Measurements from ENCODE around the gene IDH3A. TPM values are rescaled to one million over a fixed set of nuclear protein-coding genes. Genes with fewer than 3 reads are reported as not detected.

Gene IDH3A
- total RNA-seq, 1 donor from 2014 or later: 48.7 TPM

DNA sequence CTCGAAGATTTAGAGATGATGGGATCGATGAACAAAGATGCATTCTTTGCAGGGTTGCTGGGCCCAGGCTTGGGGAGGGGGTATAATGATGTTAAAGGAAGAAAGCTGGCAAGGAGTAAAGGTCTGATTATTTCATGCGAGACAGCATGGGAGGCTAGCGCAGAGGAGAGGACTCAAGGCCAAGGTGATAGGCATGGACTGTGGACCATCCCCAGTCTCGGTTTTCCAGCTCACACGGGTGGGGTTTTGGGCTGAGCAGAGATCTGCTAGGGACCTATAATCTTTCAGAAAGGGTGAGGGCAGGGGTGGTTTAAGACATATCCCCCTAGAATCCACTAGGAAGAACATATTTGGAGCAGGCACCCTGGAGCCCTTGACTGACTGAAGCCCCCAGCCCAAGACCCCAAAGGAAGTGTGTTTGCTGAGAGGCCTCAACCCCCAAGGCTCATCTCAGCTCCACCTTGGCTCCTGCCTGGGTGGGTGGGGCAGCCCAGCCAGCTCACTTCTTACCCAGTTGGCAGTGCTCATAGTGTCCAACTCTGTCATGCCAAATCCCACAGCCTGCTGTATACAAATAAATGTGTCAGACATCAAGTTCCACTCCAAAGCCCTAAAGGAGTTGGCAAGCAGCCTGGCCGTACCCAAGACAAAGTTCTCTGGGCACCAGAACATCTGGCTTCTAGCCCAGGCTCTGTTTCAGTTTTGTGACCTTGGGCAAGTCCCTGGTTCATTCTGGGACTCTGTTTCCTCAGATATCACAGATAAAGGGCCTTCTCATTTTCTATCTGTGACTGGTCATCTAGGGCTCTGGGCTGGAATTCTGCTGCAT is 67.3 kb downstream of the IDH3A start:
- H3K4me3 Mint-ChIP-seq (ENCODE audit: unreplicated experiment): no peak overlapping the region
- no peak for DNase-seq (ENCODE audit: low spot score)
- no peaks in the 10 kb centered on the region for H3K9me3 Mint-ChIP-seq (ENCODE audit: low read depth)
- no peaks in the 10 kb centered on the region for H3K27me3 Mint-ChIP-seq (ENCODE audit: low read depth)
- no peaks in the 10 kb centered on the region for H3K36me3 Mint-ChIP-seq (ENCODE audit: low read depth)
- TF ChIP-seq, protein P1, sequence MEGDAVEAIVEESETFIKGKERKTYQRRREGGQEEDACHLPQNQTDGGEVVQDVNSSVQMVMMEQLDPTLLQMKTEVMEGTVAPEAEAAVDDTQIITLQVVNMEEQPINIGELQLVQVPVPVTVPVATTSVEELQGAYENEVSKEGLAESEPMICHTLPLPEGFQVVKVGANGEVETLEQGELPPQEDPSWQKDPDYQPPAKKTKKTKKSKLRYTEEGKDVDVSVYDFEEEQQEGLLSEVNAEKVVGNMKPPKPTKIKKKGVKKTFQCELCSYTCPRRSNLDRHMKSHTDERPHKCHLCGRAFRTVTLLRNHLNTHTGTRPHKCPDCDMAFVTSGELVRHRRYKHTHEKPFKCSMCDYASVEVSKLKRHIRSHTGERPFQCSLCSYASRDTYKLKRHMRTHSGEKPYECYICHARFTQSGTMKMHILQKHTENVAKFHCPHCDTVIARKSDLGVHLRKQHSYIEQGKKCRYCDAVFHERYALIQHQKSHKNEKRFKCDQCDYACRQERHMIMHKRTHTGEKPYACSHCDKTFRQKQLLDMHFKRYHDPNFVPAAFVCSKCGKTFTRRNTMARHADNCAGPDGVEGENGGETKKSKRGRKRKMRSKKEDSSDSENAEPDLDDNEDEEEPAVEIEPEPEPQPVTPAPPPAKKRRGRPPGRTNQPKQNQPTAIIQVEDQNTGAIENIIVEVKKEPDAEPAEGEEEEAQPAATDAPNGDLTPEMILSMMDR (IDR thresholded peaks at IDR 0.05): no peak
- H3K4me1 Mint-ChIP-seq (ENCODE audit: low read depth): peaks cover 40% of the 10 kb centered on the region
- H3K27ac Mint-ChIP-seq (ENCODE audit: unreplicated experiment): no peak overlapping the region

DNA sequence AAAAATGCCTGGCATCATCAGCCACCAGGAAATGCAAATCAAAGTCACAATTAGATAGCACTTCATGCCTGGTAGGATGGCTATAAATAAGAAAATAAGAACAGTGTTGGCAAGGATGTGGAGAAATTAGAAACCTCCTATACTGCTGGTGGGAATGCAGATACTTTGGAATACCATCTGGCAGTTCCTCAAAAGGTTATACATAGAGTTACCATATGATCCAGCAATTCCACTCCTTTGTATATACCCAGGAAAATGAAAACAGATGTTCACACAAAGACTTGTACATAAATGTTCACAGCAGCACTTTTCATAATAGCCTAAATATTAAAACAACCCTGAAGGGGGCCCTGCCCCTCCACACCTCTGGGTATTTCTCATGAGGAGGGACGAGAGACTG is 71.6 kb downstream of the IDH3A start:
- H3K9me3 Mint-ChIP-seq (ENCODE audit: low read depth): peaks cover 3% of the 10 kb centered on the region

More for the DNA sequence above, 71.6 kb downstream of the IDH3A start:
- TF ChIP-seq, protein P1 (IDR thresholded peaks at IDR 0.05): no peak
- H3K36me3 Mint-ChIP-seq (ENCODE audit: low read depth): no peaks in the 10 kb centered on the region
- H3K4me1 Mint-ChIP-seq (ENCODE audit: low read depth): peaks cover 25% of the 10 kb centered on the region
- DNase-seq (ENCODE audit: low spot score): no peak
- no peaks in the 10 kb centered on the region for H3K27me3 Mint-ChIP-seq (ENCODE audit: low read depth)
- H3K4me3 Mint-ChIP-seq (ENCODE audit: unreplicated experiment): no peak overlapping the region
- H3K27ac Mint-ChIP-seq (ENCODE audit: unreplicated experiment): no peak overlapping the region

Other genes starting within 250 kb of the IDH3A start
- 44.3 to 64.2 TPM (median 58.1 TPM) in 3 replicates for gene TBC1D2B, start 71.7 kb upstream of the IDH3A start, total RNA-seq
- gene SH2D7, start 56.8 kb upstream of the IDH3A start, total RNA-seq: not detected in 3 replicates
- gene CIB2, start 17.9 kb upstream of the IDH3A start, total RNA-seq: 5.7 to 8.8 TPM (median 8.0 TPM) in 3 replicates
- gene ACSBG1, start 85.2 kb downstream of the IDH3A start, total RNA-seq: not detected in 3 replicates
- gene DNAJA4, start 115.2 kb downstream of the IDH3A start, total RNA-seq: 0.26 to 0.27 TPM in 2 of 3 replicates, not detected in the other
- gene SKIC8, start 150.2 kb downstream of the IDH3A start, total RNA-seq: 35.1 to 52.8 TPM (median 39.9 TPM) in 3 replicates
- not detected in 3 replicates for gene CRABP1, start 191.0 kb downstream of the IDH3A start, total RNA-seq

Data from chondrocyte (in vitro differentiated cells).